Fibroblast of lung (primary cell): ENCODE results near the gene ELL.

Source experiments
- EZH2 ChIP-seq: IDR thresholded peaks from 2 replicates; pipeline ENCODE4 v1.5.1; 2012; ENCODE audit warnings: low read length, control low read depth, mild to moderate bottlenecking; ENCODE audit errors: missing control alignments
- TF ChIP-seq, protein P1 (sequence below), 2 donors: IDR thresholded peaks in 1 of 2; conservative IDR thresholded peaks in 1 of 2; 1 replicate in 1 of 2; 2 replicates in 1 of 2; pipeline ENCODE4 v1.5.1; 2011 to 2012; ENCODE audit warnings: low read length in 2 of 2, control low read depth in 1 of 2, inconsistent platforms in 1 of 2, low read depth in 1 of 2, mild to moderate bottlenecking in 1 of 2

DNA sequence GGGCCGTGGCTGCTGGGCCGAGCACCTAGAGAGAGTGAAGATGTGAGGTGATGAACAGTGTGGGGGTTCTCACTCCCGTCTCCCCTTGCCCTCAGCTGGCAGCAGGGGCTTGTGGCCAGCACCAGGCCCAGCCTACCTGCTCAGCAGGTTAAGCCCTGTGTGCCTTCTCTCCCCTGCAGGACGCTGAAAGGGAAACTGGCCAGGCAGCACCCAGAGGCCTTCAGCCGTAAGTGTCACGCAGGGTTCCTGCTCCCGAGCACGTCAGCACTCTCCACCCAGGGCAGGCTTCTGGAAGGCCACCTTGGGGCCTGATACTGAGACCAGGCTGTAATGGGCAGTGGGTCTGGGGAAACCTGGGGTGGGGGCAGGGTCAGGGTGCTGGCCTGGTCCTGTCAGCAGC, 45.1 kb upstream of the ELL start:
- TF ChIP-seq, protein P1, sequence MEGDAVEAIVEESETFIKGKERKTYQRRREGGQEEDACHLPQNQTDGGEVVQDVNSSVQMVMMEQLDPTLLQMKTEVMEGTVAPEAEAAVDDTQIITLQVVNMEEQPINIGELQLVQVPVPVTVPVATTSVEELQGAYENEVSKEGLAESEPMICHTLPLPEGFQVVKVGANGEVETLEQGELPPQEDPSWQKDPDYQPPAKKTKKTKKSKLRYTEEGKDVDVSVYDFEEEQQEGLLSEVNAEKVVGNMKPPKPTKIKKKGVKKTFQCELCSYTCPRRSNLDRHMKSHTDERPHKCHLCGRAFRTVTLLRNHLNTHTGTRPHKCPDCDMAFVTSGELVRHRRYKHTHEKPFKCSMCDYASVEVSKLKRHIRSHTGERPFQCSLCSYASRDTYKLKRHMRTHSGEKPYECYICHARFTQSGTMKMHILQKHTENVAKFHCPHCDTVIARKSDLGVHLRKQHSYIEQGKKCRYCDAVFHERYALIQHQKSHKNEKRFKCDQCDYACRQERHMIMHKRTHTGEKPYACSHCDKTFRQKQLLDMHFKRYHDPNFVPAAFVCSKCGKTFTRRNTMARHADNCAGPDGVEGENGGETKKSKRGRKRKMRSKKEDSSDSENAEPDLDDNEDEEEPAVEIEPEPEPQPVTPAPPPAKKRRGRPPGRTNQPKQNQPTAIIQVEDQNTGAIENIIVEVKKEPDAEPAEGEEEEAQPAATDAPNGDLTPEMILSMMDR (conservative IDR thresholded peaks at IDR 0.05 in 1 of 2, IDR thresholded peaks at IDR 0.05 in 1 of 2; ENCODE audit: low read depth in 1 of 2, low read length in 2 of 2), result no peak
- no peak for TF ChIP-seq EZH2
